Astrocyte of the spinal cord (primary cell): Measurements from ENCODE around the gene PITPNC1.
"Not testable (repeated sequence)": the region's sequence is repeated elsewhere in the genome, so short reads cannot be mapped to it uniquely, and the experiment has no call there.

Source experiments
- DNase-seq: peaks from one replicate; pipeline ENCODE4 v3.0.0; 2011; ENCODE audit warnings: low read depth, low spot score
- H3K4me3 ChIP-seq: 2 replicates; pipeline ENCODE4 v1.5.1; 2011; ENCODE audit warnings: low read depth, mild to moderate bottlenecking, low read length, moderate library complexity
- CTCF ChIP-seq: IDR thresholded peaks from 2 replicates; pipeline ENCODE4 v1.5.1; 2012; ENCODE audit warnings: low read depth, mild to moderate bottlenecking, low read length, inconsistent platforms
- in situ Hi-C: cut with HindIII; loops from 2 replicates; pipeline ENCODE4 v1.10.0; 2017; ENCODE audit warnings: low sequenced_read_pairs

The PITPNC1 gene

GRCh38 chr17:67378454-67379250, 1.6 kb downstream of the PITPNC1 start:
- DNase-seq = peak; percentile 78
- TF ChIP-seq CTCF = peak; percentile 36
- peak overlapping the region; percentile 91 for H3K4me3 ChIP-seq
- in situ Hi-C loops = no loop called here

- in situ Hi-C loops = no loop called here
- no peak for TF ChIP-seq CTCF
- DNase-seq = peak; percentile 13
- peak overlapping the region; percentile 91 for H3K4me3 ChIP-seq
Measured at GRCh38 chr17:67379251-67379630, 2.2 kb downstream of the PITPNC1 start.

GRCh38 chr17:67381929-67382257, 4.8 kb downstream of the PITPNC1 start:
- no peak overlapping the region for H3K4me3 ChIP-seq
- TF ChIP-seq CTCF = no peak
- DNase-seq = no peak
- in situ Hi-C loops = no loop called here

GRCh38 chr17:67385122-67385988, 8.3 kb downstream of the PITPNC1 start:
- no peak for TF ChIP-seq CTCF
- in situ Hi-C loops = no loop called here
- H3K4me3 ChIP-seq = no peak overlapping the region
- DNase-seq = no peak

GRCh38 chr17:67386965-67387551, 10.0 kb downstream of the PITPNC1 start:
- H3K4me3 ChIP-seq = no peak overlapping the region
- DNase-seq = peak; percentile 58
- in situ Hi-C loops = no loop called here
- peak; percentile 83 for TF ChIP-seq CTCF

GRCh38 chr17:67388536-67388935, 11.5 kb downstream of the PITPNC1 start:
- in situ Hi-C loops, DNase-seq: not testable (repeated sequence)

More at GRCh38 chr17:67388536-67388935, 11.5 kb downstream of the PITPNC1 start:
- H3K4me3 ChIP-seq = not testable (repeated sequence)
